ENCODE data around the gene DRGX. TPM values are rescaled to one million over a fixed set of nuclear protein-coding genes. Genes with fewer than 3 reads are reported as not detected.
A peak's percentile ranks its signal among the peaks of the same experiment; 100 is the strongest.

The DRGX gene
- total and polyA plus RNA-seq, 2 donors, result 0.05 to 0.30 TPM

DNA sequence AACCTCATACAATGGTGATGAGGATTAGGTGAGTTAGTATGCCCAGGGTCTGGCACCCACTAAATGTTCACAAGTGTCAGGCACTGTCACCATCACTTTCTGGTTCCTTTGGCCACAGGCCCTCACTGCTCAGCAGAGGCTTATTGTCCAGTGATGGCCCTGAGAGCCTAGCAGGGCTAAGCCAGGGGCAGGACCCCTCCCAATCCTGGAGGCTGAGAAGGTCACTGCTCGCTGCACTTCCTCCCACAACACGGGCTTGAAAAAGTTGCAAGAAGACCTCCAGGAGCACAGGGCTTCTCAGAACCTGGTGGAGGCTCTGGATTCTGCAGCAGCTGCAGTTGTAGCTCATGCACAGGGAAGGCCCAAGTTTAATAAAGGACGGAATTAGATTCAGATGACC is 48.1 kb downstream of the DRGX start:
- H3K36me3 ChIP-seq (ENCODE audit: control insufficient read depth in 2 of 2, insufficient read depth in 2 of 2, low read length in 1 of 2), result no peaks in the 10 kb centered on the region
- DNase-seq (ENCODE audit: low read depth in 6 of 9, low spot score in 9 of 9), result no peak
- WGBS, result 95% methylated on average over 3 of the region's 3 CpGs
- no peaks in the 10 kb centered on the region for H3K9me3 ChIP-seq (ENCODE audit: control insufficient read depth in 2 of 2, insufficient read depth in 1 of 2, low read length in 1 of 2)
- no peak overlapping the region for H3K4me3 ChIP-seq (ENCODE audit: low read length in 2 of 2)
- no peaks in the 10 kb centered on the region for H3K27me3 ChIP-seq (ENCODE audit: control insufficient read depth in 2 of 2, insufficient read depth in 1 of 2, low read length in 1 of 2)
- H3K4me1 ChIP-seq (ENCODE audit: control insufficient read depth in 2 of 2, insufficient read depth in 2 of 2, low read length in 2 of 2), result peaks cover 0 to 10% of the 10 kb centered on the region in 2 donors
- H3K27ac ChIP-seq (ENCODE audit: low read depth in 1 of 2, low read length in 1 of 2), result no peak overlapping the region

DNA sequence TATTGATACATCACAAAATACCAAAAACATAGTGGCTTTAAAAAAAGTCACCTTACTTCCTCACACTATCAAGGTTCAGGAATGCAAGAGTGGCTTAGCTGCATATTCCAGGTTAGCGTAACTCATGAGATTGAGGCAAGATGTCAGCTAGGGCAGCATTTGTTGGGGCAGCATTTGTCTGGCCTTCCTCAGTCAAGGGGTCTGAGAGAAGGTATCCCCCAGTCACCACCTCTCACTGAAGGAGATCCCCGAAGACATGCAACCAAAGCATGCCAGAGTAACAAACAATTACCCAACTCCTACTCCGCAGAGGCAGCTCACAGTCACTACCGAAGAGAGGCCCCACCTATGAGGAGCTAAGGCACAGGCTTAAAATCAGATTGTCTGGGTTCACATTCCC is 48.5 kb downstream of the DRGX start:
- Histone ChIP-seq H3K27ac (ENCODE audit: low read depth in 1 of 2, low read length in 1 of 2) (no peak overlapping the region), H3K27me3 (ENCODE audit: control insufficient read depth in 2 of 2, insufficient read depth in 1 of 2, low read length in 1 of 2) (no peaks in the 10 kb centered on the region), H3K4me3 (ENCODE audit: low read length in 2 of 2) (no peak overlapping the region), H3K9me3 (ENCODE audit: control insufficient read depth in 2 of 2, insufficient read depth in 1 of 2, low read length in 1 of 2) (no peaks in the 10 kb centered on the region), H3K36me3 (ENCODE audit: control insufficient read depth in 2 of 2, insufficient read depth in 2 of 2, low read length in 1 of 2) (no peaks in the 10 kb centered on the region), H3K4me1 (ENCODE audit: control insufficient read depth in 2 of 2, insufficient read depth in 2 of 2, low read length in 2 of 2) (peaks cover 0 to 6% of the 10 kb centered on the region in 2 donors)
- WGBS, result 95% methylated on average over 4 of the region's 4 CpGs
- no peak for DNase-seq (ENCODE audit: low read depth in 6 of 9, low spot score in 9 of 9)

DNA sequence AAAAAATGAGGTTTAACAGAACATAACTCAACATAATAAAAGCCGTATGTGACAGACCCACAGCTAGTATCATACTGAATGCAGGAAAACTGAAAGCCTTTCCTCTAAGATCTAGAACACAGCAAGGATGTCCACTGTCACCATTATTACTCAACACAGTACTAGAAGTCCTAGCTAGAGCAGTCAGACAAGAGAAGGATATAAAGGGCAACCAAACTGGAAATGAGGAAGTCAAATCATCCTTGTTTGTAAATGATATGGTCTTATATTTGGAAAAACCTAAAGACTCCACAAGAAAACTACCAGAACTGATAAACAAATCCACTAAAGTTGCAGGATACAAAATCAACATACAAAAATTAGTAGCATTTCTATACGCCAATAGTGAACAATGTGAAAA is 51.0 kb downstream of the DRGX start:
- DNase-seq (ENCODE audit: low read depth in 6 of 9, low spot score in 9 of 9), result no peak
- H3K36me3 ChIP-seq (ENCODE audit: control insufficient read depth in 2 of 2, insufficient read depth in 2 of 2, low read length in 1 of 2), result no peaks in the 10 kb centered on the region
- H3K4me3 ChIP-seq (ENCODE audit: low read length in 2 of 2), result no peak overlapping the region
- H3K27me3 ChIP-seq (ENCODE audit: control insufficient read depth in 2 of 2, insufficient read depth in 1 of 2, low read length in 1 of 2), result no peaks in the 10 kb centered on the region
- H3K4me1 ChIP-seq (ENCODE audit: control insufficient read depth in 2 of 2, insufficient read depth in 2 of 2, low read length in 2 of 2), result no peaks in the 10 kb centered on the region
- H3K9me3 ChIP-seq (ENCODE audit: control insufficient read depth in 2 of 2, insufficient read depth in 1 of 2, low read length in 1 of 2), result no peaks in the 10 kb centered on the region
- 97% methylated on average over 2 of the region's 2 CpGs for WGBS
- H3K27ac ChIP-seq (ENCODE audit: low read depth in 1 of 2, low read length in 1 of 2), result no peak overlapping the region

DNA sequence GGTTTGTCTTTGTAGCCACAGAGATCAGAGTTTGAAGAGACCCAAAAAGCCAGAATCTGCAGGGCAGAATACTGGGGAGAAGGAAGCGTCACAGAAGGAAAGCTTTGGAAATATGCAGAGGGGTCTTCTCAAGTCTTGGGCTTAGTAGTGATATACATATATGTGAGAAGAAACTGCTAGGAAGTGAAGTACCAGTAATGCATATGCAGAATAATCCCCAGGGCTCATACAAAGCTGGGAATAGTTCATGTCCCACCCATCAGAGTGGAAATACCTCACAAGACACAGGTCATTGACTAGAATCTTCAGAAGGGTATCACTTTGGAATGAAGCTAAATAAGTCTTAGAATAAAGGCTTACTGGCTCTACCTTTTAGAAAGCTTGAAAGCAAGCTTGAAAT is 57.3 kb downstream of the DRGX start:
- WGBS, result 100% methylated on average over 1 of the region's 1 CpG

DNA sequence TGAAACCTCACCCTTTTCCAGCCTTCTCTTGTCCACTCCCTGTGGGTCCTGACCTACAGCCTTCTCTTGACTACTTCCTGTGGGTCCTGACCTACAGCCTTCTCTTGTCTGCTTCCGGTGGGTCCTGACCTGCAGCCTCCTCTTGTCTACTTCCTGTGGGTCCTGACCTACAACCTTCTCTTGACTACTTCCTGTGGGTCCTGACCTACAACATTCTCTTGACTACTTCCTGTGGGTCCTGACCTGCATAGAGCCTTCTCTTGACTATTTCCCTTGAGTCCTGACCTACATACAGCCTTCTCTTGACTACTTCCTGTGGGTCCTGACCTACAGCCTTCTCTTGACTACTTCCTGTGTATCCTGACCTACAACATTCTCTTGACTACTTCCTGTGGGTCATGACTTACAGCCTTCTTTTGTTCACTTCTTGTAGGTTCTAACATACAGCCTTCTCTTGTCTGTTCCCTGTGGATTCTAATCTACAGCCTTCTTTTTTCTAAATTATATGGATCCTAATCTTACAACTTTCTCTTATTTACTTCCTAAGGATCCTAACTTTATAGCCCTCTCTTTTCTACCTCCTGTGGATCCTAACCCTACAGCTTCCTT is 60.4 kb downstream of the DRGX start:
- H3K9me3 ChIP-seq (ENCODE audit: control insufficient read depth in 2 of 2, insufficient read depth in 1 of 2, low read length in 1 of 2), result peaks cover 0 to 10% of the 10 kb centered on the region in 2 donors
- WGBS, result 84% methylated on average over 1 of the region's 1 CpG
- no peaks in the 10 kb centered on the region for H3K36me3 ChIP-seq (ENCODE audit: control insufficient read depth in 2 of 2, insufficient read depth in 2 of 2, low read length in 1 of 2)
- no peaks in the 10 kb centered on the region for H3K4me1 ChIP-seq (ENCODE audit: control insufficient read depth in 2 of 2, insufficient read depth in 2 of 2, low read length in 2 of 2)
- H3K27ac ChIP-seq (ENCODE audit: low read depth in 1 of 2, low read length in 1 of 2), result no peak overlapping the region
- H3K27me3 ChIP-seq (ENCODE audit: control insufficient read depth in 2 of 2, insufficient read depth in 1 of 2, low read length in 1 of 2), result no peaks in the 10 kb centered on the region
- peak in 1 of 9 donors; percentile 20 for DNase-seq (ENCODE audit: low read depth in 6 of 9, low spot score in 9 of 9)
- H3K4me3 ChIP-seq (ENCODE audit: low read length in 2 of 2), result no peak overlapping the region

More for the DNA sequence above, 57.3 kb downstream of the DRGX start:
- Histone ChIP-seq H3K4me1 (ENCODE audit: control insufficient read depth in 2 of 2, insufficient read depth in 2 of 2, low read length in 2 of 2) (no peaks in the 10 kb centered on the region), H3K27ac (ENCODE audit: low read depth in 1 of 2, low read length in 1 of 2) (no peak overlapping the region), H3K36me3 (ENCODE audit: control insufficient read depth in 2 of 2, insufficient read depth in 2 of 2, low read length in 1 of 2) (no peaks in the 10 kb centered on the region), H3K4me3 (ENCODE audit: low read length in 2 of 2) (no peak overlapping the region), H3K9me3 (ENCODE audit: control insufficient read depth in 2 of 2, insufficient read depth in 1 of 2, low read length in 1 of 2) (peaks cover 0 to 10% of the 10 kb centered on the region in 2 donors), H3K27me3 (ENCODE audit: control insufficient read depth in 2 of 2, insufficient read depth in 1 of 2, low read length in 1 of 2) (no peaks in the 10 kb centered on the region)
- DNase-seq (ENCODE audit: low read depth in 6 of 9, low spot score in 9 of 9), result no peak

DNA sequence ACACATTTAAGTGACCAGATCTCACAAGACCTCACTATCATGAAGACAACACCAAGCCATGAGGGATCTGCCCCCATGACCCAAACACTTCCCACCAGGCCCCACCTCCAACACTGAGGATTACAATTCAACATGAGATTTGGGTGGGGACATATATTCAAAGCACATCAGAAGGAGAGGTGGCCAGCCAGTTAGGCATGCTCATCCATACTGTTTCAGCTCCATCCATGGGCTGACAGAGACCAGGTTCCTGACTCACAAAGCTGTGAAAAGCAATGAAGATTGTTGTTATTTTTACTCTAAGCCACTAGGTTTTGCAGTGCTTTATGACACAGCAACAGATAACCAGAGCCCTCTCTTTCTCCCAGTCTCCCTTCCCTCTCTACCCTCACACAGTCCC is 60.9 kb downstream of the DRGX start:
- Histone ChIP-seq H3K4me1 (ENCODE audit: control insufficient read depth in 2 of 2, insufficient read depth in 2 of 2, low read length in 2 of 2) (no peaks in the 10 kb centered on the region), H3K36me3 (ENCODE audit: control insufficient read depth in 2 of 2, insufficient read depth in 2 of 2, low read length in 1 of 2) (no peaks in the 10 kb centered on the region), H3K9me3 (ENCODE audit: control insufficient read depth in 2 of 2, insufficient read depth in 1 of 2, low read length in 1 of 2) (peaks cover 0 to 10% of the 10 kb centered on the region in 2 donors), H3K27ac (ENCODE audit: low read depth in 1 of 2, low read length in 1 of 2) (no peak overlapping the region), H3K27me3 (ENCODE audit: control insufficient read depth in 2 of 2, insufficient read depth in 1 of 2, low read length in 1 of 2) (no peaks in the 10 kb centered on the region), H3K4me3 (ENCODE audit: low read length in 2 of 2) (no peak overlapping the region)
- DNase-seq (ENCODE audit: low read depth in 6 of 9, low spot score in 9 of 9), result no peak

DNA sequence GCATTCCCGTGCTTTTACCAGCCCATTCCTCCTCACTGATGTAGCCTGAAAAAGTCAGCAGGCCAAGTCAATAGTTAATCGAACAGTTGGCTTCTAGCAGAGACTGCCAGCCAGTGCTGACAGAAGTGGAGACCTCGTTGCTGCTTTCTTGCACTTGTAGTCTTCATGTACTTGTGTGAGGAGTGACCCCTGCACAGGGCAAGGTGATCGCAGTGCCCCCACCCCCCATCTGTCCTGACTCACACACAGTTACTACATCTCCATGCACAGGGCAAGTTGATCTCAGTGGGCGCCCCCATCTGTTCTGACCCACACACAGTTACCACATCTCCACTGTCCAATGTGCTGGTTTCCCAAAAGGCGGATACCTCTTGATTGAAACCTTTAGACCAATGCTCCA is 62.7 kb downstream of the DRGX start:
- Histone ChIP-seq H3K4me1 (ENCODE audit: control insufficient read depth in 2 of 2, insufficient read depth in 2 of 2, low read length in 2 of 2) (no peaks in the 10 kb centered on the region), H3K9me3 (ENCODE audit: control insufficient read depth in 2 of 2, insufficient read depth in 1 of 2, low read length in 1 of 2) (peaks cover 0 to 10% of the 10 kb centered on the region in 2 donors), H3K27ac (ENCODE audit: low read depth in 1 of 2, low read length in 1 of 2) (no peak overlapping the region), H3K36me3 (ENCODE audit: control insufficient read depth in 2 of 2, insufficient read depth in 2 of 2, low read length in 1 of 2) (no peaks in the 10 kb centered on the region), H3K4me3 (ENCODE audit: low read length in 2 of 2) (no peak overlapping the region), H3K27me3 (ENCODE audit: control insufficient read depth in 2 of 2, insufficient read depth in 1 of 2, low read length in 1 of 2) (no peaks in the 10 kb centered on the region)
- 95% methylated on average over 6 of the region's 6 CpGs for WGBS
- no peak for DNase-seq (ENCODE audit: low read depth in 6 of 9, low spot score in 9 of 9)

DNA sequence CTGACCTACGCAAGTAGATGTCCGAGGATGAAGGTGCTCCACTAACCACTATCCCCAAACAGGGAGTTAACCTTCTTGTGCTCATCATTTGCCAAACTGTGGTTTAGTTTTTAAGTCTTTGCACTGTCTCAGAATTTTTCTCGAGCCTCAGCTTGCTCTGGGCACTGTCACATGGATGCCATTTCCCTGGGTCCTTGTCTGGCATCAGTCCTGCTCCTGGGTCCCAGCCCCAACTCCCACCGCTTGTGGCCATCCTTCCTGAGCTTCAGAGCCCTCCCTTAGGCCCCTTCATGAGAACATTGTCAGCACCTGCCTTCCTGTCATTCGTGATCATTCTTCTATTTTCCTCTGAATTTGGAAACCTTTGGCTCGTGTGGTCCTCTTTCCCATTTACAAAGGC is 63.1 kb downstream of the DRGX start:
- WGBS, result 95% methylated on average over 6 of the region's 6 CpGs
- Histone ChIP-seq H3K27ac (ENCODE audit: low read depth in 1 of 2, low read length in 1 of 2) (no peak overlapping the region), H3K9me3 (ENCODE audit: control insufficient read depth in 2 of 2, insufficient read depth in 1 of 2, low read length in 1 of 2) (peaks cover 0 to 10% of the 10 kb centered on the region in 2 donors), H3K27me3 (ENCODE audit: control insufficient read depth in 2 of 2, insufficient read depth in 1 of 2, low read length in 1 of 2) (no peaks in the 10 kb centered on the region), H3K4me1 (ENCODE audit: control insufficient read depth in 2 of 2, insufficient read depth in 2 of 2, low read length in 2 of 2) (no peaks in the 10 kb centered on the region), H3K4me3 (ENCODE audit: low read length in 2 of 2) (no peak overlapping the region), H3K36me3 (ENCODE audit: control insufficient read depth in 2 of 2, insufficient read depth in 2 of 2, low read length in 1 of 2) (no peaks in the 10 kb centered on the region)
- no peak for DNase-seq (ENCODE audit: low read depth in 6 of 9, low spot score in 9 of 9)

DNA sequence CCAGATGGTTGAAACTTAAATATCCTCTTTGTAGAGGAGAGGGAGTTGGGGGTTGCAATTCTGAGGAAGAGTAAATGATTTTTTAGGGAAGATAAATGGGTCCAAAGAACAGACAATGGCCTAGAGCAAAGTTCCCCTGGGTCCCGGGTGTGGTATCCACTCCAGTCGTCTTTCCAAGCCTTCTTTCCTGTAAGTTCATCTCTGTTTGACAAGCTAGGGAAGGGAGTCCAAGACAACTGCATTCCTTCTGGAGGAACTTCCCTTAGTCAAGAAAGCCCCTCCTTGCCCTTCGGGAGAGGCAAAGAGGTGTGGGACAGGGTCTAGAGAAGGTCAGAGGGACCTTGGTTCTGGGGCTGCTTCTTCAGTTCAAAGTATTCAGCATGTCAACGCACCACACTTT is 63.6 kb downstream of the DRGX start:
- DNase-seq (ENCODE audit: low read depth in 6 of 9, low spot score in 9 of 9), result no peak
- no peaks in the 10 kb centered on the region for H3K4me1 ChIP-seq (ENCODE audit: control insufficient read depth in 2 of 2, insufficient read depth in 2 of 2, low read length in 2 of 2)
- 97% methylated on average over 4 of the region's 4 CpGs for WGBS
- H3K36me3 ChIP-seq (ENCODE audit: control insufficient read depth in 2 of 2, insufficient read depth in 2 of 2, low read length in 1 of 2), result no peaks in the 10 kb centered on the region
- H3K27ac ChIP-seq (ENCODE audit: low read depth in 1 of 2, low read length in 1 of 2), result no peak overlapping the region
- no peaks in the 10 kb centered on the region for H3K27me3 ChIP-seq (ENCODE audit: control insufficient read depth in 2 of 2, insufficient read depth in 1 of 2, low read length in 1 of 2)
- no peak overlapping the region for H3K4me3 ChIP-seq (ENCODE audit: low read length in 2 of 2)
- peaks cover 0 to 10% of the 10 kb centered on the region in 2 donors for H3K9me3 ChIP-seq (ENCODE audit: control insufficient read depth in 2 of 2, insufficient read depth in 1 of 2, low read length in 1 of 2)
